HCT116 (cell line): Measurements from ENCODE around the gene SYDE2.

ENCODE experiments used
- CEBPB ChIP-seq: IDR thresholded peaks from 2 replicates; pipeline ENCODE4 v1.6.1; 2012; ENCODE audit warnings: low read depth
- EZH2 ChIP-seq: fragments of 200-600 bp; sonication (generic); IDR thresholded peaks from 2 replicates; pipeline ENCODE4 v1.6.1; 2017; ENCODE audit warnings: antibody characterized with exemption, mixed run types
- EZH2phosphoT487 ChIP-seq: fragments of 200-600 bp; IDR thresholded peaks from 2 replicates; pipeline ENCODE4 v1.6.1; 2018; ENCODE audit warnings: antibody characterized with exemption, borderline replicate concordance
- POLR2A ChIP-seq: IDR thresholded peaks from 2 replicates; pipeline ENCODE4 v1.7.0; 2011; ENCODE audit warnings: borderline replicate concordance; ENCODE audit not compliant: insufficient read depth, insufficient read length; ENCODE audit errors: extremely low read depth
- POLR2AphosphoS5 ChIP-seq: IDR thresholded peaks from 2 replicates; pipeline ENCODE4 v1.6.1; 2011; ENCODE audit warnings: mild to moderate bottlenecking, low read depth, low read length, moderate library complexity
- REST ChIP-seq: IDR thresholded peaks from 2 replicates; pipeline ENCODE4 v1.6.1; 2012; ENCODE audit warnings: low read depth
- SIN3A ChIP-seq: IDR thresholded peaks from 2 replicates; pipeline ENCODE4 v1.6.1; 2012; ENCODE audit warnings: low read depth
- SRF ChIP-seq: IDR thresholded peaks from 2 replicates; pipeline ENCODE4 v1.6.1; 2012; ENCODE audit warnings: low read depth
- TCF7L2 ChIP-seq: IDR thresholded peaks from 2 replicates; pipeline ENCODE4 v1.7.0; 2011; ENCODE audit warnings: borderline replicate concordance, inconsistent platforms; ENCODE audit not compliant: insufficient read depth, insufficient read length; ENCODE audit errors: extremely low read depth
- YY1 ChIP-seq: IDR thresholded peaks from 2 replicates; pipeline ENCODE4 v1.6.1; 2011; ENCODE audit warnings: low read length, low read depth, moderate library complexity, mild to moderate bottlenecking; ENCODE audit not compliant: insufficient replicate concordance; ENCODE audit errors: extremely low read depth
- ZNF274 ChIP-seq: fragments of 200-500 bp; sonication (Bioruptor generic); IDR thresholded peaks from 2 replicates; pipeline ENCODE4 v1.6.1; 2014; ENCODE audit warnings: mild to moderate bottlenecking, low read depth, low read length, inconsistent platforms
- TF ChIP-seq, protein P1 (sequence below): IDR thresholded peaks from 2 replicates; pipeline ENCODE4 v1.6.1; 2012
- TF ChIP-seq, protein P2 (sequence below), 3 experiments: fragments of 200-600 bp in 1 of 3; sonication (generic) in 1 of 3; IDR thresholded peaks in 2 of 3; conservative IDR thresholded peaks in 1 of 3; 2 replicates each; pipeline ENCODE4 v1.5.1; 2012 to 2017; ENCODE audit warnings: low read depth in 2 of 3, low read length in 2 of 3, antibody characterized with exemption in 1 of 3, borderline replicate concordance in 1 of 3, control low read depth in 1 of 3, mild to moderate bottlenecking in 1 of 3, mixed read lengths in 1 of 3, mixed run types in 1 of 3, moderate library complexity in 1 of 3; ENCODE audit not compliant: insufficient read depth in 1 of 3
- TF ChIP-seq, protein P3 (sequence below): IDR thresholded peaks from 2 replicates; pipeline ENCODE4 v1.6.1; 2012

DNA sequence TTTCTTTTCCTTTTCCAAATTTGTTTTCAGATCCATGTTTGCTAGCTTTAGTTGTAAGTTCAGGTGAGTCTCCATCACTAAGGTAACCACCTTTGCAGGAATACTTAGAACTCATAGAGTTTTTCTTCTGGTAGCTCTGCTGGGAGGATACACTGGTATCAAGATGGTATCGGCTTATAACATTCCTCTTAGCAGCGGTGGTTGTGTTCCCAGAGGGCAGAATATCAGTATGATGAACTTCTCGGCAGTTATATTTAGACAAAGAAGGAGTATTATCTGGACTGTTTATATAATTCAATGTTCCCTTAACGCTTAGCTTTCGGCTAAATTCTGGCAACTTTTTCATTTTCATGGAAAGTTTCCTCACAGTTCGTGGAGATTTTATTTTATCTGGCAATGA, 18.1 kb downstream of the SYDE2 start:
- no peak for TF ChIP-seq POLR2A
- TF ChIP-seq, protein P1, sequence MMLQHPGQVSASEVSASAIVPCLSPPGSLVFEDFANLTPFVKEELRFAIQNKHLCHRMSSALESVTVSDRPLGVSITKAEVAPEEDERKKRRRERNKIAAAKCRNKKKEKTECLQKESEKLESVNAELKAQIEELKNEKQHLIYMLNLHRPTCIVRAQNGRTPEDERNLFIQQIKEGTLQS = no peak
- TF ChIP-seq, protein P2, sequence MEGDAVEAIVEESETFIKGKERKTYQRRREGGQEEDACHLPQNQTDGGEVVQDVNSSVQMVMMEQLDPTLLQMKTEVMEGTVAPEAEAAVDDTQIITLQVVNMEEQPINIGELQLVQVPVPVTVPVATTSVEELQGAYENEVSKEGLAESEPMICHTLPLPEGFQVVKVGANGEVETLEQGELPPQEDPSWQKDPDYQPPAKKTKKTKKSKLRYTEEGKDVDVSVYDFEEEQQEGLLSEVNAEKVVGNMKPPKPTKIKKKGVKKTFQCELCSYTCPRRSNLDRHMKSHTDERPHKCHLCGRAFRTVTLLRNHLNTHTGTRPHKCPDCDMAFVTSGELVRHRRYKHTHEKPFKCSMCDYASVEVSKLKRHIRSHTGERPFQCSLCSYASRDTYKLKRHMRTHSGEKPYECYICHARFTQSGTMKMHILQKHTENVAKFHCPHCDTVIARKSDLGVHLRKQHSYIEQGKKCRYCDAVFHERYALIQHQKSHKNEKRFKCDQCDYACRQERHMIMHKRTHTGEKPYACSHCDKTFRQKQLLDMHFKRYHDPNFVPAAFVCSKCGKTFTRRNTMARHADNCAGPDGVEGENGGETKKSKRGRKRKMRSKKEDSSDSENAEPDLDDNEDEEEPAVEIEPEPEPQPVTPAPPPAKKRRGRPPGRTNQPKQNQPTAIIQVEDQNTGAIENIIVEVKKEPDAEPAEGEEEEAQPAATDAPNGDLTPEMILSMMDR (IDR thresholded peaks at IDR 0.05 in 2 of 3, conservative IDR thresholded peaks at IDR 0.05 in 1 of 3; ENCODE audit: borderline replicate concordance in 1 of 3, insufficient read depth in 1 of 3, low read depth in 2 of 3, low read length in 2 of 3) = no peak
- TF ChIP-seq EZH2 = no peak
- TF ChIP-seq, protein P3, sequence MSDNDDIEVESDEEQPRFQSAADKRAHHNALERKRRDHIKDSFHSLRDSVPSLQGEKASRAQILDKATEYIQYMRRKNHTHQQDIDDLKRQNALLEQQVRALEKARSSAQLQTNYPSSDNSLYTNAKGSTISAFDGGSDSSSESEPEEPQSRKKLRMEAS = no peak
- no peak for TF ChIP-seq EZH2phosphoT487
- TF ChIP-seq CEBPB = no peak
- TF ChIP-seq SIN3A = no peak
- no peak for TF ChIP-seq YY1
- no peak for TF ChIP-seq REST
- no peak for TF ChIP-seq POLR2AphosphoS5
- TF ChIP-seq SRF = no peak
- TF ChIP-seq TCF7L2 = no peak
- TF ChIP-seq ZNF274 = no peak
